D721Med (cell line): ENCODE results near the gene INPP5A.

Experiments used
- DNase-seq: peaks from one replicate; pipeline ENCODE4 v3.0.0; 2011; ENCODE audit warnings: low spot score; ENCODE audit not compliant: insufficient read length
- FAIRE-seq: peaks from 2 replicates; lab custom pipeline; 2011; peaks lifted over from hg19 to GRCh38; lab: Jason Lieb, UNC
- TF ChIP-seq, protein P1 (sequence below): IDR thresholded peaks from 2 replicates; pipeline ENCODE4 v1.5.1; 2012; ENCODE audit warnings: mild to moderate bottlenecking, control low read depth; ENCODE audit not compliant: insufficient read depth; ENCODE audit errors: missing control alignments

Gene INPP5A

DNA sequence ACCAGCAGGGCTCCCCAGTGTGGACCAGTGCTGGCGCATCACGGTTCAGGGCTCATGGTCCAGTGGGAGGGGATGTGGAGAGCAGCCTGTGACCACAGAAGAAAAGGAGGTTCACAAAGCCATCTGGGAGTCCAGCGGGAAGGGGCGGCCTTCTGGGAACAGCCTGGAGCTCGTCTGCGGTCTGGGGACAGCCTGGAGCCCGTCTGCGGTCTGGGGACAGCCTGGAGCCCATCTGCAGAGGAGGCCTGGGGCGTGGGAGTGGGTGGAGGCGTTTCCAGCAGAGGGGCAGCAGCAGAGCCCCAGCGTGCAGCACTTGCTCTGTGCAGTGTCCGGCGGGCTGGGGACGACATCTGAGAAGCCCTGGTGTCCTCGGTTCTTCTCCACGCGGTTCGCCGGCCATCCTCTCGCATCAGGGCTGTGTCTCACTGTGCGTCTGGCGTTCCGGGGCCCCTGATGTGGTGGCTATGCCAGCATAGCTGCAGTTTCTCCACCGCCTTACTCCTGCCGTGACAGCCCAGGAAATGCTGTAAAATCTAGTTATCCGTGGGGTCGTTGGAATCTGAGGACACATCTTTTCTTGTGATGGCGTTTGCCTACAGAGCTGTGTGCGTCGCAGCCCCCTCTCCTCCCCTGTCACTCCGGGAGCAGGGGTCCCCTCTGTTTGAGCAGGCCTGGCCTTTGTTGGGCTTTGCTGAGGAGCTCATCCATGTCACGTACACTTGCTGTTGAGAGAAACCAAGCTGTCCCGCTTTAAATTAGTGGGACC lies 104.6 kb downstream of the INPP5A start:
- TF ChIP-seq, protein P1, sequence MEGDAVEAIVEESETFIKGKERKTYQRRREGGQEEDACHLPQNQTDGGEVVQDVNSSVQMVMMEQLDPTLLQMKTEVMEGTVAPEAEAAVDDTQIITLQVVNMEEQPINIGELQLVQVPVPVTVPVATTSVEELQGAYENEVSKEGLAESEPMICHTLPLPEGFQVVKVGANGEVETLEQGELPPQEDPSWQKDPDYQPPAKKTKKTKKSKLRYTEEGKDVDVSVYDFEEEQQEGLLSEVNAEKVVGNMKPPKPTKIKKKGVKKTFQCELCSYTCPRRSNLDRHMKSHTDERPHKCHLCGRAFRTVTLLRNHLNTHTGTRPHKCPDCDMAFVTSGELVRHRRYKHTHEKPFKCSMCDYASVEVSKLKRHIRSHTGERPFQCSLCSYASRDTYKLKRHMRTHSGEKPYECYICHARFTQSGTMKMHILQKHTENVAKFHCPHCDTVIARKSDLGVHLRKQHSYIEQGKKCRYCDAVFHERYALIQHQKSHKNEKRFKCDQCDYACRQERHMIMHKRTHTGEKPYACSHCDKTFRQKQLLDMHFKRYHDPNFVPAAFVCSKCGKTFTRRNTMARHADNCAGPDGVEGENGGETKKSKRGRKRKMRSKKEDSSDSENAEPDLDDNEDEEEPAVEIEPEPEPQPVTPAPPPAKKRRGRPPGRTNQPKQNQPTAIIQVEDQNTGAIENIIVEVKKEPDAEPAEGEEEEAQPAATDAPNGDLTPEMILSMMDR: no peak
- no peak for DNase-seq
- FAIRE-seq: no peak

DNA sequence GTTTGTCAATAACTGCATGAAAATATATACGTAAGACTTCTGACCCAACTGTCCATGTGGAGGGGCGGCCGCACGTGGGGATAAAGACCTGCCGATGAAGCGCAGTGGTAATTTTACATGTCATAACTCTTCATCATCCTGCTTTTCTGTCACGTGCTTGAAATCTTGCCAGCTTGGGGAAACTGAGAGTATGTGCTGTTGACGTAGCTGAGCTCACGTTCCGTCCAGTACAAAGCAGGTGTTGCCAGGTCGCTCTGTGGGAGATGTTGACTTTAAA lies 105.1 kb downstream of the INPP5A start:
- DNase-seq (no peak), FAIRE-seq (no peak)
- TF ChIP-seq, protein P1: no peak

DNA sequence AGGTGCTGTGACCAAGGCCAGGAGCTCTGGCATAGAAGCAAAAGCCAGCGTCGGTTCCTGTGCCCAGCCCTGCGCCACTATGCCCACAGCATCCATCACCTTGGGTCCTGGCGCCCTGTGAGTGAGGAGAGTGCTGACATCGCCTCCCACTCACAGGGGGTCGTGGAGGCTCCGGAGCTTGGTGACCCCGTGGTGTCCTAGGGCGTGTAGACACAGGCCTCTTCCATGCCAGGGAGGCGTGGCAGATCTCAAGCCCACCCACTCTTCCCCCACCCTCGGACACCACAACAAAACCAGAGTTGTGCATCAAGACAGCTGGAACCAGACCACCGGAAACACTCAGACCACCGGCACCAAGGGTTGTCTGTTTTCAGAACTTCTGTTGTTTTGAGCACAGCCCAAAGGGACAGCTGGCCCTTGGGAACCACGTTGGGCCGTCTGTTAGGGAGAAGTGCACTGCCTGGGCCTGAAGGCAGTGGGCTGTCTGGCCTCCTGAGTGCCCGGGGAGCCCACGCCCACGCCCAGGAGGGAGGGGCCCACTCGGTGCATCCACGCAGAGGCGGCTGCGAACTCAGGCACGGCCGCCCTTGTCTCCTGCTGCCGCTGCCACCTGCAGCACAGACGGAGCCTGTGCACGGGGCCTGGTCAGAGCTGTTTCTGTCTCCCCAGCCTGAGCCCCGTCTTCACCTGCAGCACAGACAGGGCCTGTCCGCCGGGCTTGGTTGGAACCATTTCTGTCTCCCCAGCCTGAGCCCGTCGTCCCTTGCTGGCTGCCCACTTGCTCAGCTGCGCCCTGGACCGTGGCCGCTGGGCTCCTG lies 106.3 kb downstream of the INPP5A start:
- TF ChIP-seq, protein P1: no peak
- FAIRE-seq: no peak
- DNase-seq: no peak

DNA sequence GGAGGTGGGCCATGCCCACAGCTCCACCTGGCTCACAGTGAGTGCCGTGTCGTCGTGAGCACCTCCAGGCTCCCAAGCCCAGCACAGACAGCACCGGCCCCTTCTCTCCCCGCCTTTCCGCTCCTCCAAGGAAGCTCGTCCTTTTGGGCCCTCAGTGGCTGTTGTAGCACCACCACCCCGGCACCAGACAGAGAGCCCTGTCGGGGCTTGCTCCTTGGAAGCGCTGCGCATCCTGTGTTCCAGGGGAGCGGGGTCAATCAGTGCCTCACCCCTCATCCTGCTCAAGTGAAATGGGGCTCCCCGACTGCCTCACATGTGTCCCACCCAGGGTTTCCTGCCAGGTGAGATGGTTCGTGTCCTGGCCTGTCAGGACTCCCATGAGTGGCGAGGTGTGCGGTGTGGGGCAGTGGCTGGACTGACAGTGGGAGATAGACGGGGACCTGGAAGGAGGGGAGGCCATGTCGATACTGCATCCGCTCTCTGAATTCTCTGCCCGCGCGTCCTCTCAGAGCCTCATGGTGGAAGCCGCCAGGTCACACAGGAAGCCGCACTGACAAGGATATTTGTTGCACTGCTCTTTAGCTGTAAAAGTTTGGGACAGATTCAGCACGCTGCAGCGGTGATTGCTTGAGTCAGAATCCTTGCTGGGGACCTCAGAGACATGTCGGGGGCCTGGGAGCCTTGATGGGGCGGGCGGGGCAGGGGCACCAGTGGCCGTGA lies 107.1 kb downstream of the INPP5A start:
- no peak for DNase-seq
- TF ChIP-seq, protein P1: no peak
- no peak for FAIRE-seq

DNA sequence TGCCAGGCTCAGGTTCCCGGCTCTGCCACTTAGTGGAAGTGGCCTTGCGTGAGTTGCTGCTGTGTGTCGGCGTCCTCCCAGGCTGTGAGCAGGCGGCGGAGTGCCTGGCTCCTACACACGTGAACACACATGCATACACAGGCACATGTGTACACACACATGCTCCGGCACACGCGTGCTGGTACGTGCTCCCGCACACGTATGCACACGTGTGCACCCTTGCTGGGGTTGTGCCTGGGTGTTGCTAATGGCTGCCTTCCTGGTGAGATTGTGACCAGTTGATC lies 107.6 kb downstream of the INPP5A start:
- no peak for DNase-seq
- TF ChIP-seq, protein P1: no peak
- no peak for FAIRE-seq

DNA sequence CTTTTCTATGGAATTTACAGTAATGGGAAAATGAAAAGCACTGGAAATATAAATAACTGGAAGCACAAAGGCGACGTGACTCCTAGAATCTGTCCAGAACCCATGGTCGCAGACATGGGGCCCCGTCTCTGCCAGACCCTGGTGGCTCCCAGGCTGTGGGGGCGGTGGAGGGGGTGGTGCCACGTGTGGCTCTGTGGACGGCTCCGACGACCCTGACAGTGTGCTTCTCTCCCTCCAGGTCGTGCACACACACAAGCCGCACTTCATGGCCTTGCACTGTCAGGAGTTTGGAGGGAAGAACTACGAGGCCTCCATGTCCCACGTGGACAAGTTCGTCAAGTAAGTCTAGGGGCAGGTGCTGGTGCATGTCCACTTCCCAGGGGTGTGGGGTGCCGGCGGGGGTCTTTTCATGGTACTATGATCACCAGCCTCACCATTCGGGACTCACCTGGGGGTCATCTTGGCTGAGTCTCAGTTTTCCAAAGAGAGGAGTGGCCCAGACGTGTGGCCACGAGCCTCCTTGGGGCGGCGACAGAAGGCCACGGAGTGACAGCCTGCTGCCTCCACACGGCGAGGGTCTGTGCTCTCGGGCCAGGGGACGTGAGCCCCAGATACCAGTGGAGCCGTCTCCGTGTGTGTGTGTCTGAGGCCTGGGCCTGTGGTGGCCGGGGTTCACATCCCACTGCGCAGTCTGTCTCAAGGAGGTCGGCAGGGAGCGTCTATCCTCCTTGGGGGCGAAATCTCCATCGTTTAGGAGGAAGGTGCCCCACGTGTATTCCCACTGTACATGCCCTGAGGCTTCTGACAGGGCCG lies 108.2 kb downstream of the INPP5A start:
- TF ChIP-seq, protein P1: no peak
- FAIRE-seq (no peak), DNase-seq (no peak)
